ENCODE data around the gene P4HA2.

The P4HA2 gene

GRCh38 chr5:132237670-132238069 lies 10.0 kb upstream of the P4HA2 start:
- no peak for TF ChIP-seq CTCF (IDR thresholded peaks at IDR 0.05; ENCODE audit: poor library complexity, severe bottlenecking)
- no peaks in the 10 kb centered on the region for H3K9me3 ChIP-seq (ENCODE audit: severe bottlenecking)
- no peaks in the 10 kb centered on the region for H3K36me3 ChIP-seq (ENCODE audit: low read depth)
- no peak overlapping the region for H3K4me3 ChIP-seq (ENCODE audit: severe bottlenecking)
- DNase-seq (ENCODE audit: low spot score) (peak; percentile 22), ATAC-seq (ENCODE audit: low read depth) (no peak)
- H3K27me3 ChIP-seq (ENCODE audit: insufficient read depth, poor library complexity, severe bottlenecking): no peaks in the 10 kb centered on the region
- H3K4me1 ChIP-seq (ENCODE audit: insufficient read depth, poor library complexity, severe bottlenecking): no peaks in the 10 kb centered on the region
- H3K27ac ChIP-seq (ENCODE audit: poor library complexity, severe bottlenecking): no peak overlapping the region

- TF ChIP-seq CTCF (IDR thresholded peaks at IDR 0.05; ENCODE audit: poor library complexity, severe bottlenecking): no peak
- Histone ChIP-seq H3K4me3 (ENCODE audit: severe bottlenecking) (no peak overlapping the region), H3K36me3 (ENCODE audit: low read depth) (no peaks in the 10 kb centered on the region), H3K27me3 (ENCODE audit: insufficient read depth, poor library complexity, severe bottlenecking) (no peaks in the 10 kb centered on the region), H3K9me3 (ENCODE audit: severe bottlenecking) (no peaks in the 10 kb centered on the region), H3K4me1 (ENCODE audit: insufficient read depth, poor library complexity, severe bottlenecking) (no peaks in the 10 kb centered on the region), H3K27ac (ENCODE audit: poor library complexity, severe bottlenecking) (no peak overlapping the region)
- DNase-seq (ENCODE audit: low spot score): peak; percentile 40
- ATAC-seq (ENCODE audit: low read depth): peak; percentile 50; the same call in 1 of the 3 replicates
Measured at GRCh38 chr5:132237141-132237540, 9.5 kb upstream of the P4HA2 start.

- no peaks in the 10 kb centered on the region for H3K27me3 ChIP-seq (ENCODE audit: insufficient read depth, poor library complexity, severe bottlenecking)
- no peak overlapping the region for H3K27ac ChIP-seq (ENCODE audit: poor library complexity, severe bottlenecking)
- no peak overlapping the region for H3K4me3 ChIP-seq (ENCODE audit: severe bottlenecking)
- no peaks in the 10 kb centered on the region for H3K9me3 ChIP-seq (ENCODE audit: severe bottlenecking)
- TF ChIP-seq CTCF (IDR thresholded peaks at IDR 0.05; ENCODE audit: poor library complexity, severe bottlenecking): no peak
- ATAC-seq (ENCODE audit: low read depth): no peak
- H3K4me1 ChIP-seq (ENCODE audit: insufficient read depth, poor library complexity, severe bottlenecking): no peaks in the 10 kb centered on the region
- no peaks in the 10 kb centered on the region for H3K36me3 ChIP-seq (ENCODE audit: low read depth)
- no peak for DNase-seq (ENCODE audit: low spot score)
Measured at GRCh38 chr5:132235340-132235739, 7.7 kb upstream of the P4HA2 start.

GRCh38 chr5:132234684-132235062 lies 7.0 kb upstream of the P4HA2 start:
- H3K27me3 ChIP-seq (ENCODE audit: insufficient read depth, poor library complexity, severe bottlenecking): no peaks in the 10 kb centered on the region
- TF ChIP-seq CTCF (IDR thresholded peaks at IDR 0.05; ENCODE audit: poor library complexity, severe bottlenecking): no peak
- no peaks in the 10 kb centered on the region for H3K4me1 ChIP-seq (ENCODE audit: insufficient read depth, poor library complexity, severe bottlenecking)
- peak; percentile 42 for DNase-seq (ENCODE audit: low spot score)
- H3K4me3 ChIP-seq (ENCODE audit: severe bottlenecking): no peak overlapping the region
- no peaks in the 10 kb centered on the region for H3K36me3 ChIP-seq (ENCODE audit: low read depth)
- ATAC-seq (ENCODE audit: low read depth): no peak
- H3K27ac ChIP-seq (ENCODE audit: poor library complexity, severe bottlenecking): no peak overlapping the region
- H3K9me3 ChIP-seq (ENCODE audit: severe bottlenecking): no peaks in the 10 kb centered on the region

GRCh38 chr5:132233811-132234683 lies 6.4 kb upstream of the P4HA2 start:
- Histone ChIP-seq H3K4me1 (ENCODE audit: insufficient read depth, poor library complexity, severe bottlenecking) (no peaks in the 10 kb centered on the region), H3K9me3 (ENCODE audit: severe bottlenecking) (no peaks in the 10 kb centered on the region), H3K27me3 (ENCODE audit: insufficient read depth, poor library complexity, severe bottlenecking) (no peaks in the 10 kb centered on the region), H3K4me3 (ENCODE audit: severe bottlenecking) (no peak overlapping the region), H3K36me3 (ENCODE audit: low read depth) (no peaks in the 10 kb centered on the region), H3K27ac (ENCODE audit: poor library complexity, severe bottlenecking) (no peak overlapping the region)
- TF ChIP-seq CTCF (IDR thresholded peaks at IDR 0.05; ENCODE audit: poor library complexity, severe bottlenecking): no peak
- ATAC-seq (ENCODE audit: low read depth) (no peak), DNase-seq (ENCODE audit: low spot score) (peak; percentile 41)

Measured in RWPE2 (cell line).